Measurements from ENCODE around the gene PSME3.

GRCh38 chr17:42796066-42796758 is 37.0 kb upstream of the PSME3 start:
- no peak for TF ChIP-seq CTCF (IDR thresholded peaks at IDR 0.05; ENCODE audit: low read depth, low read length, missing input control)
- TF ChIP-seq GABPA (IDR thresholded peaks at IDR 0.05 in 1 of 2, conservative IDR thresholded peaks at IDR 0.05 in 1 of 2): no peak
- no peak for TF ChIP-seq TAF1 (conservative IDR thresholded peaks at IDR 0.05)

Measured in liver (tissue), 3 donors.